Lower lobe of right lung (tissue), 2 donors: ENCODE results near the gene CLRN3. TPM values are rescaled to one million over a fixed set of nuclear protein-coding genes. Genes with fewer than 3 reads are reported as not detected.

Experiments
- ATAC-seq, 2 donors: fragments of 200-7000 bp; cut with Tn5 transposase; one replicate each; pipeline ENCODE4 v1.9.1; 2020 to 2022; ENCODE audit warnings: mild to moderate bottlenecking in 2 of 2, moderate library complexity in 2 of 2
- DNase-seq: peaks from one replicate; pipeline ENCODE4 v3.0.0-alpha.2; 2020
- H3K27ac ChIP-seq: fragments of 200-600 bp; one replicate; pipeline ENCODE4 v1.8.0; 2022
- H3K27me3 ChIP-seq: fragments of 200-600 bp; one replicate; pipeline ENCODE4 v1.8.0; 2022; ENCODE audit warnings: low read depth
- H3K36me3 ChIP-seq: fragments of 200-600 bp; one replicate; pipeline ENCODE4 v1.8.0; 2022; ENCODE audit warnings: mild to moderate bottlenecking
- H3K4me1 ChIP-seq: fragments of 200-600 bp; one replicate; pipeline ENCODE4 v1.8.0; 2022
- H3K4me3 ChIP-seq: fragments of 200-600 bp; one replicate; pipeline ENCODE4 v1.8.0; 2022; ENCODE audit warnings: mild to moderate bottlenecking
- H3K9me3 ChIP-seq: fragments of 200-600 bp; one replicate; pipeline ENCODE4 v1.8.0; 2022
- CTCF ChIP-seq: fragments of 200-600 bp; IDR thresholded peaks from one replicate; pipeline ENCODE4 v1.8.0; 2022; ENCODE audit warnings: antibody characterized with exemption, mild to moderate bottlenecking
- intact Hi-C: fragments of 100-400 bp; cut with DNase I; formaldehyde crosslinking; loops from one replicate; pipeline ENCODE4 v1.11.0; 2022
- total RNA-seq: library from RNA; stranded (reverse); fragmentation: NEBNext Ultra II Directional; extraction: Animal tissue kit (Norgen Biotek cat#: 25700); gene quantifications from one replicate; pipeline ENCODE4 v1.2.1, GENCODE V29; 2021
- donor health status: DM: no; HTN: yes; CAD: no; lungs with severe emphysema.

CLRN3 gene
- total RNA-seq, 1 donor from 2014 or later, result not detected

GRCh38 chr10:127834791-127835190 lies 58.0 kb downstream of the CLRN3 start:
- Histone ChIP-seq H3K27ac (no peak overlapping the region), H3K36me3 (no peaks in the 10 kb centered on the region), H3K27me3 (no peaks in the 10 kb centered on the region), H3K4me3 (no peak overlapping the region), H3K9me3 (no peaks in the 10 kb centered on the region), H3K4me1 (no peaks in the 10 kb centered on the region)
- DNase-seq (no peak), ATAC-seq (peak in 1 of 2 donors; percentile 20)
- intact Hi-C loops, result no loop called here
- TF ChIP-seq CTCF, result no peak

- ATAC-seq (peak in 1 of 2 donors; percentile 35), DNase-seq (no peak)
- no peaks in the 10 kb centered on the region for H3K27me3 ChIP-seq
- no peak for TF ChIP-seq CTCF
- intact Hi-C loops, result no loop called here
- H3K4me3 ChIP-seq, result no peak overlapping the region
- no peaks in the 10 kb centered on the region for H3K36me3 ChIP-seq
- no peak overlapping the region for H3K27ac ChIP-seq
- no peaks in the 10 kb centered on the region for H3K4me1 ChIP-seq
- H3K9me3 ChIP-seq, result no peaks in the 10 kb centered on the region
These were observed 58.5 kb downstream of the CLRN3 start for GRCh38 chr10:127834221-127834620.

- intact Hi-C loops, result no loop called here
- DNase-seq (no peak), ATAC-seq (no peak)
These were observed 58.9 kb downstream of the CLRN3 start for GRCh38 chr10:127833804-127834203.

GRCh38 chr10:127832501-127832900 lies 60.2 kb downstream of the CLRN3 start:
- Histone ChIP-seq H3K36me3 (no peaks in the 10 kb centered on the region), H3K4me1 (no peaks in the 10 kb centered on the region), H3K27me3 (no peaks in the 10 kb centered on the region), H3K4me3 (no peak overlapping the region), H3K27ac (no peak overlapping the region), H3K9me3 (no peaks in the 10 kb centered on the region)
- ATAC-seq (peak; percentile 27 to 53), DNase-seq (no peak)
- no peak for TF ChIP-seq CTCF
- intact Hi-C loops, result no loop called here

More at GRCh38 chr10:127833804-127834203, 58.9 kb downstream of the CLRN3 start:
- no peak for TF ChIP-seq CTCF
- H3K9me3 ChIP-seq, result no peaks in the 10 kb centered on the region
- H3K4me3 ChIP-seq, result no peak overlapping the region
- no peaks in the 10 kb centered on the region for H3K27me3 ChIP-seq
- H3K27ac ChIP-seq, result no peak overlapping the region
- no peaks in the 10 kb centered on the region for H3K4me1 ChIP-seq
- H3K36me3 ChIP-seq, result no peaks in the 10 kb centered on the region

DNA sequence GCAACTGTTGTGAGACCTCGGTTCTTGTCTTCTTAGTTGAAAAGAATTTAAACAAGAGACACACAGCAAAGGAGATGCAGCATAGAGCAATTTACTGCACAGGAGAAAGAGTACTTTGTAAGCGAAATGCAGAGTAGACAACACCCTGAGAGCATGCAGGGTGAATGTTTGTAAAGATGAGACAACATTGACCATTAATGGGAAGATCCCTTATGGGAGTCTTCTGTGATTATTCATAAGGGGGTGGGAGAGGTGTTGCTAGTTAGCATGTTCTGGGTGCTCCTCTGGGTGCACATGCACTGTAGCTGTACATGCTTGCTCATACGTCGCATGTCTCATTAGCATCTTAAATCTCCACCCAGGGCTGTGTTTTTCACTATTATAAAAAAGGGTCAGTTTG lies 62.3 kb downstream of the CLRN3 start:
- no peaks in the 10 kb centered on the region for H3K36me3 ChIP-seq
- H3K27me3 ChIP-seq, result no peaks in the 10 kb centered on the region
- no peak for TF ChIP-seq CTCF
- H3K4me1 ChIP-seq, result no peaks in the 10 kb centered on the region
- H3K4me3 ChIP-seq, result no peak overlapping the region
- H3K27ac ChIP-seq, result no peak overlapping the region
- DNase-seq (no peak), ATAC-seq (no peak)
- intact Hi-C loops, result no loop called here
- H3K9me3 ChIP-seq, result no peaks in the 10 kb centered on the region

Other genes starting within 250 kb of the CLRN3 start
- not detected for gene FOXI2, start 155.8 kb downstream of the CLRN3 start, total RNA-seq
- gene PTPRE, start 14.2 kb upstream of the CLRN3 start, total RNA-seq, result 60.5 TPM
- gene MKI67, start 233.5 kb upstream of the CLRN3 start, total RNA-seq, result 4.8 TPM